Stomach (tissue), 4 donors: ENCODE measurements around the gene LASP1NB.

Experiments
- POLR2A ChIP-seq, 4 donors: fragments of 450-650 bp; IDR thresholded peaks; one replicate each; pipeline ENCODE4 v1.6.1; 2016; ENCODE audit warnings: antibody characterized with exemption in 4 of 4, control low read depth in 2 of 4, mild to moderate bottlenecking in 1 of 4, moderate library complexity in 1 of 4
- POLR2AphosphoS5 ChIP-seq, 3 donors: sonication (generic); formaldehyde crosslinking; IDR thresholded peaks; one replicate each; pipeline ENCODE4 v1.6.1; 2016; ENCODE audit warnings: antibody characterized with exemption in 3 of 3
- TF ChIP-seq, protein P1 (sequence below), 7 experiments: fragments of 450-650 bp in 4 of 7; fragments of 200-600 bp in 3 of 7; sonication (generic) in 3 of 7; IDR thresholded peaks; one replicate each; pipeline ENCODE4 v1.5.1; 2016 to 2019; ENCODE audit warnings: antibody characterized with exemption in 7 of 7, control low read depth in 2 of 7, mild to moderate bottlenecking in 1 of 7

DNA sequence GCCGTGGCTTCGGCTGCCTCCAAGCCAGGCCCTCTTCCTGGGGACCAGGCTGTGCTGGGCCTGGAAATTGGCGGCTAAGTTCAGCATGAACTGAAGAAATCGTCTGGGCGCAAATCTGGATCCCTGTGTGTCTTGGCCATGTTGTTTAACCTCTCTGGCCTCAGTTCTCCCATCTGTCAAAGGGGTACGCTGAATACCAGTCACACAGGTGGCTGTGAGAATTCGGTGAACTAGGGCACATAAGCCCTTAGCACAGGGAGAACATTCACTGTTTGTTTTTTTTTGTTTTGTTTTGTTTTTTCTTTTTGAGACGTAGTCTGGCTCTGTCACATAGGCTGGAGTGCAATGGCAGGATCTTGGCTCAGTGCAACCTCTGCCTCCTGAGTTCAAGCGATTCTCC is 36.6 kb upstream of the LASP1NB start:
- TF ChIP-seq, protein P1, sequence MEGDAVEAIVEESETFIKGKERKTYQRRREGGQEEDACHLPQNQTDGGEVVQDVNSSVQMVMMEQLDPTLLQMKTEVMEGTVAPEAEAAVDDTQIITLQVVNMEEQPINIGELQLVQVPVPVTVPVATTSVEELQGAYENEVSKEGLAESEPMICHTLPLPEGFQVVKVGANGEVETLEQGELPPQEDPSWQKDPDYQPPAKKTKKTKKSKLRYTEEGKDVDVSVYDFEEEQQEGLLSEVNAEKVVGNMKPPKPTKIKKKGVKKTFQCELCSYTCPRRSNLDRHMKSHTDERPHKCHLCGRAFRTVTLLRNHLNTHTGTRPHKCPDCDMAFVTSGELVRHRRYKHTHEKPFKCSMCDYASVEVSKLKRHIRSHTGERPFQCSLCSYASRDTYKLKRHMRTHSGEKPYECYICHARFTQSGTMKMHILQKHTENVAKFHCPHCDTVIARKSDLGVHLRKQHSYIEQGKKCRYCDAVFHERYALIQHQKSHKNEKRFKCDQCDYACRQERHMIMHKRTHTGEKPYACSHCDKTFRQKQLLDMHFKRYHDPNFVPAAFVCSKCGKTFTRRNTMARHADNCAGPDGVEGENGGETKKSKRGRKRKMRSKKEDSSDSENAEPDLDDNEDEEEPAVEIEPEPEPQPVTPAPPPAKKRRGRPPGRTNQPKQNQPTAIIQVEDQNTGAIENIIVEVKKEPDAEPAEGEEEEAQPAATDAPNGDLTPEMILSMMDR (IDR thresholded peaks at IDR 0.05), result no peak
- TF ChIP-seq POLR2AphosphoS5 (IDR thresholded peaks at IDR 0.05) (no peak), POLR2A (IDR thresholded peaks at IDR 0.05) (no peak)
